ENCODE measurements around the gene MYO10. TPM values are rescaled to one million over a fixed set of nuclear protein-coding genes. Genes with fewer than 3 reads are reported as not detected.

MYO10 gene
- total RNA-seq, 1 donor from 2014 or later, result 67.0 TPM

- Histone ChIP-seq H3K27me3 (no peaks in the 10 kb centered on the region), H3K27ac (no peak overlapping the region), H3K9me3 (no peaks in the 10 kb centered on the region), H3K36me3 (peaks cover 32% of the 10 kb centered on the region), H3K4me1 (peaks cover 4% of the 10 kb centered on the region), H3K4me3 (no peak overlapping the region)
- no peak for ATAC-seq
- intact Hi-C loops (cut with DNase I), result no loop called here
- TF ChIP-seq, protein P1, sequence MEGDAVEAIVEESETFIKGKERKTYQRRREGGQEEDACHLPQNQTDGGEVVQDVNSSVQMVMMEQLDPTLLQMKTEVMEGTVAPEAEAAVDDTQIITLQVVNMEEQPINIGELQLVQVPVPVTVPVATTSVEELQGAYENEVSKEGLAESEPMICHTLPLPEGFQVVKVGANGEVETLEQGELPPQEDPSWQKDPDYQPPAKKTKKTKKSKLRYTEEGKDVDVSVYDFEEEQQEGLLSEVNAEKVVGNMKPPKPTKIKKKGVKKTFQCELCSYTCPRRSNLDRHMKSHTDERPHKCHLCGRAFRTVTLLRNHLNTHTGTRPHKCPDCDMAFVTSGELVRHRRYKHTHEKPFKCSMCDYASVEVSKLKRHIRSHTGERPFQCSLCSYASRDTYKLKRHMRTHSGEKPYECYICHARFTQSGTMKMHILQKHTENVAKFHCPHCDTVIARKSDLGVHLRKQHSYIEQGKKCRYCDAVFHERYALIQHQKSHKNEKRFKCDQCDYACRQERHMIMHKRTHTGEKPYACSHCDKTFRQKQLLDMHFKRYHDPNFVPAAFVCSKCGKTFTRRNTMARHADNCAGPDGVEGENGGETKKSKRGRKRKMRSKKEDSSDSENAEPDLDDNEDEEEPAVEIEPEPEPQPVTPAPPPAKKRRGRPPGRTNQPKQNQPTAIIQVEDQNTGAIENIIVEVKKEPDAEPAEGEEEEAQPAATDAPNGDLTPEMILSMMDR (IDR thresholded peaks at IDR 0.05), result no peak
- no peak for DNase-seq
Measured at GRCh38 chr5:16777432-16777831, 158.7 kb downstream of the MYO10 start.

GRCh38 chr5:16776611-16777251, 159.4 kb downstream of the MYO10 start:
- H3K4me1 ChIP-seq, result peaks cover 4% of the 10 kb centered on the region
- H3K27me3 ChIP-seq, result no peaks in the 10 kb centered on the region
- H3K36me3 ChIP-seq, result peaks cover 32% of the 10 kb centered on the region
- DNase-seq, result no peak
- no peaks in the 10 kb centered on the region for H3K9me3 ChIP-seq
- TF ChIP-seq, protein P1 (IDR thresholded peaks at IDR 0.05), result peak; percentile 49
- intact Hi-C loops (cut with DNase I), result no loop called here
- ATAC-seq, result peak; percentile 41
- H3K27ac ChIP-seq, result peak overlapping the region; percentile 2
- H3K4me3 ChIP-seq, result no peak overlapping the region

GRCh38 chr5:16774806-16775205, 161.3 kb downstream of the MYO10 start:
- TF ChIP-seq, protein P1 (IDR thresholded peaks at IDR 0.05), result no peak
- Histone ChIP-seq H3K27me3 (no peaks in the 10 kb centered on the region), H3K27ac (no peak overlapping the region), H3K9me3 (no peaks in the 10 kb centered on the region), H3K4me3 (no peak overlapping the region), H3K4me1 (peaks cover 4% of the 10 kb centered on the region), H3K36me3 (peaks cover 24% of the 10 kb centered on the region)
- ATAC-seq (no peak), DNase-seq (no peak)
- intact Hi-C loops (cut with DNase I), result no loop called here

GRCh38 chr5:16773991-16774390, 162.1 kb downstream of the MYO10 start:
- Histone ChIP-seq H3K27ac (no peak overlapping the region), H3K4me1 (peaks cover 4% of the 10 kb centered on the region), H3K36me3 (peaks cover 26% of the 10 kb centered on the region), H3K9me3 (no peaks in the 10 kb centered on the region), H3K4me3 (no peak overlapping the region), H3K27me3 (no peaks in the 10 kb centered on the region)
- ATAC-seq (no peak), DNase-seq (no peak)
- intact Hi-C loops (cut with DNase I), result no loop called here
- TF ChIP-seq, protein P1 (IDR thresholded peaks at IDR 0.05), result no peak

DNA sequence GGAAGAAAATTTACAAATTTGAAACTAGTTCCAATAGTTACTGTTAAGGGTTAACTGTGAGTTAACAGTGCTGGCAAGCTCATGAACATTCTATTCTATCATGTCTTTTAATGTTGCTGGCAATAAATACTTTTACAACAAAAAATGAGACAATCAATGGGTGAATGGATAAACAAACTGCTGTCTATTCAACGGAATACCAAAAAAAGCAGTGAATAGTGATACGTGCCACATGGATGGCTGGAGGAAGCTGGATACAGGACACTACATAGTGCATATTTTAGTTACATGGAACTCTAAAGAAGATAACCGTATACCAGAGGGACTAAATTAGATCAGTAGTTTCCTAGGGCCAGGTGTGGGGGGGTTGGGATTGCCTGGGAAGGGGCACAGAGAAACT, 163.5 kb downstream of the MYO10 start:
- ATAC-seq (no peak), DNase-seq (no peak)
- H3K27me3 ChIP-seq, result no peaks in the 10 kb centered on the region
- H3K9me3 ChIP-seq, result no peaks in the 10 kb centered on the region
- H3K4me1 ChIP-seq, result peaks cover 4% of the 10 kb centered on the region
- H3K4me3 ChIP-seq, result no peak overlapping the region
- H3K36me3 ChIP-seq, result peaks cover 30% of the 10 kb centered on the region
- intact Hi-C loops (cut with DNase I), result no loop called here
- TF ChIP-seq, protein P1 (IDR thresholded peaks at IDR 0.05), result no peak
- no peak overlapping the region for H3K27ac ChIP-seq

DNA sequence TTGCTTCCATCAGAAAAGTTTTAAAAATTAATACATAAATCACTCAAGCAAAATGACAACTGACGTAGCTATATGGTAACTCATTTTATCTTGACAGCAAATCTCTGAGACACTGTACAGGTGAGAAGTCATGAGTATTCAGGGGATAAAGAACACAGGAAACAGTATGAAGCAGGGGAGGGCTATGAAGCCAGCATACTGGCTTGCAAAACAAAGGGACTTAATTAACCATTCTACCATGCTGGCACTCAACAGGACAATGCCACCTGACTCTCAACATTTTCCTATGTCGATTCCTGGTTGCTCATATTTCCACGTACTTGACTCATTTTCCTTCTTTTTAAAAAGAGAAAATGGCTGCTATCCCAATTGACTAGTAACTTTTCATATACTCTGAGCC, 167.9 kb downstream of the MYO10 start:
- ATAC-seq, result no peak
- intact Hi-C loops (cut with DNase I), result no loop called here

More for the DNA sequence above, 167.9 kb downstream of the MYO10 start:
- H3K27me3 ChIP-seq, result no peaks in the 10 kb centered on the region
- DNase-seq, result no peak
- H3K4me1 ChIP-seq, result no peaks in the 10 kb centered on the region
- H3K4me3 ChIP-seq, result no peak overlapping the region
- TF ChIP-seq, protein P1 (IDR thresholded peaks at IDR 0.05), result no peak
- no peaks in the 10 kb centered on the region for H3K9me3 ChIP-seq
- H3K36me3 ChIP-seq, result peaks cover 73% of the 10 kb centered on the region
- no peak overlapping the region for H3K27ac ChIP-seq
